T47D (cell line): ENCODE results near the gene SERTAD3.

Experiments used
- DNase-seq, 2 experiments: peaks; one replicate each; pipeline versions ENCODE4 v3.0.0 to v3.0.0-alpha.2; 2011 to 2012; ENCODE audit warnings: low read depth in 1 of 2, low spot score in 1 of 2
- JUND ChIP-seq: IDR thresholded peaks from 2 replicates; pipeline ENCODE4 v1.6.1; 2012; ENCODE audit warnings: low read depth
- in situ Hi-C: cut with HindIII; loops from 2 replicates; pipeline ENCODE4 v1.10.0; 2016; ENCODE audit warnings: low sequenced_read_pairs, low pct_unique_long_range_greater_than_20kb

The SERTAD3 gene

GRCh38 chr19:40400559-40400958 lies 43.6 kb downstream of the SERTAD3 start:
- no peak for TF ChIP-seq JUND
- in situ Hi-C loops, result no loop called here
- DNase-seq, result no peak

- no peak for TF ChIP-seq JUND
- DNase-seq, result no peak
- in situ Hi-C loops, result no loop called here
Measured at GRCh38 chr19:40398417-40399131, 45.6 kb downstream of the SERTAD3 start.

GRCh38 chr19:40397568-40397906 lies 46.6 kb downstream of the SERTAD3 start:
- DNase-seq, result no peak
- in situ Hi-C loops, result no loop called here
- TF ChIP-seq JUND, result no peak

- no peak for TF ChIP-seq JUND
- DNase-seq, result no peak
- in situ Hi-C loops, result no loop called here
Measured at GRCh38 chr19:40396886-40397567, 47.1 kb downstream of the SERTAD3 start.

- DNase-seq, result no peak
- in situ Hi-C loops, result no loop called here
Measured at GRCh38 chr19:40395956-40396355, 48.2 kb downstream of the SERTAD3 start.

GRCh38 chr19:40394816-40395210 lies 49.3 kb downstream of the SERTAD3 start:
- TF ChIP-seq JUND, result no peak
- in situ Hi-C loops, result no loop called here

More at GRCh38 chr19:40395956-40396355, 48.2 kb downstream of the SERTAD3 start:
- TF ChIP-seq JUND, result no peak

GRCh38 chr19:40393894-40394815 lies 50.0 kb downstream of the SERTAD3 start:
- TF ChIP-seq JUND, result no peak
- in situ Hi-C loops, result no loop called here
- DNase-seq, result no peak

More at GRCh38 chr19:40394816-40395210, 49.3 kb downstream of the SERTAD3 start:
- DNase-seq, result no peak

GRCh38 chr19:40392894-40393517 lies 51.1 kb downstream of the SERTAD3 start:
- peak; percentile 60 to 87 for DNase-seq
- in situ Hi-C loops, result no loop called here
- no peak for TF ChIP-seq JUND

- in situ Hi-C loops, result no loop called here
- TF ChIP-seq JUND, result no peak
- DNase-seq, result no peak
Measured at GRCh38 chr19:40392123-40392522, 52.0 kb downstream of the SERTAD3 start.
